Measurements from ENCODE around the gene GALR3.
"Not testable (repeated sequence)": the region's sequence is repeated elsewhere in the genome, so short reads cannot be mapped to it uniquely, and the experiment has no call there.

GALR3 gene, protein sequence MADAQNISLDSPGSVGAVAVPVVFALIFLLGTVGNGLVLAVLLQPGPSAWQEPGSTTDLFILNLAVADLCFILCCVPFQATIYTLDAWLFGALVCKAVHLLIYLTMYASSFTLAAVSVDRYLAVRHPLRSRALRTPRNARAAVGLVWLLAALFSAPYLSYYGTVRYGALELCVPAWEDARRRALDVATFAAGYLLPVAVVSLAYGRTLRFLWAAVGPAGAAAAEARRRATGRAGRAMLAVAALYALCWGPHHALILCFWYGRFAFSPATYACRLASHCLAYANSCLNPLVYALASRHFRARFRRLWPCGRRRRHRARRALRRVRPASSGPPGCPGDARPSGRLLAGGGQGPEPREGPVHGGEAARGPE

DNA sequence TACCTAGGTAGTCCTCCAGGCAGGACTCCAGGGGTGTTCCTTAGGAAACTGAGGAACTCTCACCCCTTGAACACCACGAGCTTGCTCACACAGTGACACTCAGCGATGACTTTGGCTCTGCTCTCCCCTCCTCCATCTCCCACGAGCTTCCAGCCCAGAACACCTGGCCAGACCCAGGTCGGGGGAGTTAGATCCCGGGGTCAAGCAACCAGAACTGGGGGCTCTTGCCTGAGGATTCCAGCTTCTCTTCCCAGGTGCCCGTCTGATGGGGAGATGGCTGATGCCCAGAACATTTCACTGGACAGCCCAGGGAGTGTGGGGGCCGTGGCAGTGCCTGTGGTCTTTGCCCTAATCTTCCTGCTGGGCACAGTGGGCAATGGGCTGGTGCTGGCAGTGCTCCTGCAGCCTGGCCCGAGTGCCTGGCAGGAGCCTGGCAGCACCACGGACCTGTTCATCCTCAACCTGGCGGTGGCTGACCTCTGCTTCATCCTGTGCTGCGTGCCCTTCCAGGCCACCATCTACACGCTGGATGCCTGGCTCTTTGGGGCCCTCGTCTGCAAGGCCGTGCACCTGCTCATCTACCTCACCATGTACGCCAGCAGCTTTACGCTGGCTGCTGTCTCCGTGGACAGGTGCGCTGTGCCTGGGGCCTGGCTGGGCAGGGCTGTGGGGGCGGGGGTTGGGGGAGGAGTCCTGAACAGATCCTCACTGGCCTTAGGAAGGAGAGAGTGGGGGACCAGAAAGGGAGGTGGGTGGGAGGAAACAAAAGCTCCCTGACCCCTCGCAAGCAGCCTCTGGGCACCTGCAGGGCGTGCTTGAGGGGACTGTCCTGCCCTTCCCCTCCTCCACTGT is at the start of gene GALR3:
GALR3 (plus strand) TSS at position 249 of the 852 bp plus-strand sequence; CDS start at position 274, 25 bp downstream.
- no peak for DNase-seq

DNA sequence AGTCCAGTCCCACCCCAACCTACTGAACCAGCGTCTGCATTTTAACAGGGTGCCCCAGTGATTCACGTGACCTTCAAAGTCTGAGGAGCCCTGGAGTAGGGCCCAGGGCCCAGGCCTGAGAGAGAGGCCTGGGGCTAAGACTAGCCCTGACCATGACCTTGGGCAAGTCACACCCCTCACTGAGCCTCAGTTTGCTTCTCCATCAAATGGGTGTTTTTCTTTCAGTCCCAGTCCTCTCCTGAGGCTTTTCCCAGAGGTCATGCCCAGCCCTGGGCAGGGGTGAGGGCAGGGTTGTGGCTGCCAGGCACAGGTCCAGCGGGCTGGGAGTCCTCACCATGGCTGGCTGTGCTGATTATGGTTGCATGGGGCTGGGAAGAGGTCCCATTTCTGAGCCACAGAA is 48.5 kb upstream of the GALR3 start:
- DNase-seq: no peak

DNA sequence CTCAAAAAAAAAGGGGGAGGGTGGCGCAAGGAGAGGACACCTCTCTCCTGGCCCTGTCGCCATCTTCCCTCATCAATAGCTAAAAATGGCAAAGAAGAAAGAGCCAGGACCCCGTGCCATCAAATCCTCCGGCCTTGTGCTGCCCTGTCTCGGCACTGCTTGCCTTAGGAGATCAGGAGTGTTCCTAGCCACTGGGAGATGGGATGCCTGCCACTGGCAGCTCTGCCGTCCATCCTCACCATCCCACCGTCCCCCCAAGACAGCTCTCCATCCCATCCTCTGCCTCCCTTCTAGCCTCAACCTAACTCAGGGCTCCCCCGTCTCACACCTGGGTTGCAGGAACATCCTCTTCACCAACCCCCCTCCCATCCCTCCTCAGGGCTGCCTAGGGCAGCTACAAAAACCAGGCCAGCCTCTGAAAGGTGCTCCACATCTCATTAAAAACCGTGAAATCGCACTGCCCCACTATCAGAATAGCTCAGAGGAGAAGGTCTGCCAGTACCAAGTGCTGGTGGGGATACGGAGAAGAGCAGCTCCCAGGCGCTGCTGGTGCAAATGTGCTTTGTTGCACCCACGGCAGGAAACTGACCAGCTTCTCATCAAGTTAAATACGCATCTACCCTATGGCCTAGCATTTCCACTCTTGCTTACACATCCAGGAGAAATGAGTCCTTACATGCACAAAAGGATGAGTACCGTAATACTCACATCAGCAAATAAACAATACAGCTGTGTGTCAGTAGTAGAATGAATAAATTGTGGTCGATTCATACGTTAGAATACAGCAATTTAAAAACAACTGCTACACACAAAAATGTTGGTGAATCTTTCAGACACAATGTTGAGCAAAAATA is 47.2 kb upstream of the GALR3 start:
- DNase-seq: no peak

DNA sequence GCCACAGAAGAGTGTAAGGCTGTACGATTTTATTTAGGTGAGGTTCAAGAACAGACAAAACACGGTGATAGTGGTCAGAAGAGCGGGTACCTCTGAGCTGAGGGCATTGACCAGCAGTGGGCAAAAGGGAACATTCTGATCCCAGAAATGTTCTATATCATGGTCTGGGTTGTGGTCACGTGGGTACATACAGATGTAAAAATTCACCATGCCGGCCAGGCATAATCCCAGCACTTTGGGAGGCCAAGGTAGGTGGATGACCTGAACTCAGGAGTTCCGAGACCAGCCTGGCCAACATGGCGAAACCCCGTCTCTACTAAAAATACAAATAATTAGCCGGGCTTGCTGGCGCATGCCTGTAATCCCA is 46.6 kb upstream of the GALR3 start:
- DNase-seq: no peak

GRCh38 chr22:37777122-37777687 is 46.0 kb upstream of the GALR3 start:
- no peak for DNase-seq

DNA sequence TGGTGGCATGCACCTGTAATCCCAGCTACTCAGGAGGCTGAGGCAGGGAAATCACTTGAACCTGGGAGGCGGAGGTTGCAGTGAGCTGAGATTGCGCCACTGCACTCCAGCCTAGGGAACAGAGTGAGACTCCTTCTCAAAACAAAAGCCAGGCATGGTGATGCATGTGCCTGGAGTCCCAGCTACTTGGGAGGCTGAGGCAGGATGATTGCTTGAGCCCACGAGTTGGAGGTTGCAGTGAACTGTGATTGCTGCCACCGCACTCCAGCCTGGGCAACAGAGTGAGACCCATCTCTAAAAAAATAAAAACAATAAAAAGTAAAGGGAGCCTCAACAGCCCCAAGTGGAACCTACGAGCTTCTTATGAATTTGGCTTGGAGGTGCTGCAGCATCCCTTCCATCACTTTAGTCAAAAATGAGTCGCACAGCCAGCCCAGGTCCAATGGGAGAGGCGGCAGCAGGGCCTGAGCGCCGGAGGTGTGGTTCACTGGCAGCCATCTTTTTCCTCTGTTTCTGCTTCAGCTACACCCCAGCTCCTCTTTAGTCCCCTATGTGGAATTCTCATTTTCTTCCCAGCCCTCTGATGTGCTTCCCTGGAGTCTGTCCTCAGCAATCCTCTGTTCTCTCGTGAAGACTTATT is 44.7 kb upstream of the GALR3 start:
- DNase-seq: no peak

GRCh38 chr22:37781434-37782059 is 41.6 kb upstream of the GALR3 start:
- DNase-seq: no peak

- DNase-seq: no peak
These were observed 40.6 kb upstream of the GALR3 start for GRCh38 chr22:37782340-37783168.

- DNase-seq: no peak
These were observed 38.2 kb upstream of the GALR3 start for GRCh38 chr22:37784829-37785495.

DNA sequence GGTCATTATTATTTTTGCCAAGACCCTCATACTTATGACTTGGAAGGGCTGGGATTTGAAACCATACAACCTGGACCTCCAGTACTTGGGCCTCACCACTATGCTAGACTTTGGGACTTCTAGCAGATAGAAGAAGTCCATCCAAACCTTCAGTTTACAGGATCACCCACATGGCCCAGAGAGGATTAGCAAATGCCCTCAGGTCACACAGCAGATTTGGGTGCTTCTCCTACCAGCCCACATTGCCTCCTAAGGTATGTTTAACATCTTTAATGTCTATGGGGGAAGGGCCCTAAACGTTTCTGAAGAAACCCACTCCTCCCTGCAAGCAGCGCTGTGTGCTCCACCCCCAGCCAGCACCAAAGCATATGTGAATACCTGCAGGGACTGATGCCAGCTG is 32.9 kb upstream of the GALR3 start:
- no peak for DNase-seq

GRCh38 chr22:37792494-37792893 is 30.7 kb upstream of the GALR3 start:
- no peak for DNase-seq

- no peak for DNase-seq
These were observed 28.8 kb upstream of the GALR3 start for GRCh38 chr22:37794376-37794775.

- no peak for DNase-seq
These were observed 27.1 kb upstream of the GALR3 start for GRCh38 chr22:37796079-37796478.

DNA sequence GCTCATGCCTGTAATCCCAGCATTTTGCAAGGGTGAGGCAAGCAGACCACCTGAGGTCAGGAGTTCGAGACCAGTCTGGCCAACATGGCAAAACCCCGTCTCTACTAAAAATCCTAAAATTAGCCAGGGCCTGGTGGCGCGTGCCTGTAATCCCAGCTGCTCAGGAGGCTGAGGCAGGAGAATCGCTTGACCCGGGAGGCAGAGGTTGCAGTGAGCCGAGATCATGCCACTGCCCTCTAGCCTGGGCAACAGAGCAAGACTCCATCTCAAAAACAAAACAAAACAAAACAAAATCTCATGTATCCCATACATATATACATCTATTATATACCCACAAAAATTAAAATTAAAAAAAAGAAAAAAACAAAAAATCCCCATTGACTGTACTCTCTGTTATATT is 25.9 kb upstream of the GALR3 start:
- DNase-seq: not testable (repeated sequence)

DNA sequence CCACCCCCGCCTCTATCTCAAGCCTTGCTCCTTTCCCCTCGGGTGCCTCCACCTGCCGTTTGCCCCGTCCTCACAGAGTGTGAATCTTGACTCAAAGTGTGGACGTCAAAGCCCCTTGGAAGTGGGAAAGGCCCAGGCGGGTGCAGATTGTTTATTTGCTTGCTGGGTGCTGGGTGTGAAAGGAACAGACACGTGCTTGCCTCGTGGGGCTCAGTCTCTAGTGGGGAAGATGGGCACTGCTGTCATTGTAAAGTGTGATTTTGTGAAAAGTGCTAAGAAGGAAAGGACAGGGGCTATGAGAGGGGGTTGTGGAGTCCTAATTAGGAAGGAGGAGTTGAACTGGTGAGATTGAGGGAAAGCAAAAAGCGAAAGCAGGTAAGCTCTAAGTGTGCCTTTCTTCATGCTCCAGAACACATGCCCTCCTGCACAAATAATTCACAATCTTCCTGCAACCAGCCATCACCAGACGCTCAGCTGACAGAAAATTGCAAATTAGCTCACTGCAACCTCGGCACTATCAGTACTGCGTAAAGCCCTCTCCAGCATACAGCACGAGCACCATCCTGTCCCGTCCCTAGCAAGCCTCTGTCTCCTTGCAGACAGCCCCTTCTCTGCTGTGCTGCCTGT is 25.2 kb upstream of the GALR3 start:
- no peak for DNase-seq

DNA sequence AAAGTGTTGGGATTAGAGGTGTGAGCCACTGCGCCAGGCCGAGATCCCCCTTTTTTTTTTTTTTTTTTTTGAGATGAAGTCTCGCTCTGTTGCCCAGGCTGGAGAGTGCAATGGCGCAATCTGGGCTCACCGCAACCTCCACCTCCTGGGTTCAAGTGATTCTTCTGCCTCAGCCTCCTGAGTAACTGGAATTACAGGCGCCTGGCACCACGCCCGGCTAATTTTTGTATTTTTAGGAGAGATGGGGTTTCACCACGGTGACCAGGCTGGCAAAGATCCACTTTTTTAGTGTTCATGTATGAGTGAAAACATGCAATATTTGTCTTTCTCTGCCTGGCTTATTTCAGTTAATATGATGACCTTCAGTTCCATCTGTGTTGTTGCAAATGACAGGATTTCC is 23.2 kb upstream of the GALR3 start:
- DNase-seq: not testable (repeated sequence)

DNA sequence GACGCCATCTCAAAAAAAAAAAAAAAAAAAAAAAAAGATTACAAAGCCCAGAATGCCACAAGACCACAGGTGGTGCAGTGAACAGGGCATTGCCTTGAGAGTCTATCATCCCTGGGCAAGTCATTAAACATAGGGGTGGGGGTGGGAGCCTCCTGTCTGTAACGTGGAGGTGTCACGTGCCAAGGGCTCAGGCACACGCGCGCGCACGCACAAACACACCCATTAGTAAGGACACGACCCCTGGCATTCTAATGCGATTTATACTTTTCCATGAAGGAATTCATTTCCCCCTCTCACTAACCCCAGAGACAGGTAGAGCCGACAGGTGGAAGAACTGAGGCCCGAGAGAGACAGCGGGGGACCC is 21.3 kb upstream of the GALR3 start:
- no peak for DNase-seq

DNA sequence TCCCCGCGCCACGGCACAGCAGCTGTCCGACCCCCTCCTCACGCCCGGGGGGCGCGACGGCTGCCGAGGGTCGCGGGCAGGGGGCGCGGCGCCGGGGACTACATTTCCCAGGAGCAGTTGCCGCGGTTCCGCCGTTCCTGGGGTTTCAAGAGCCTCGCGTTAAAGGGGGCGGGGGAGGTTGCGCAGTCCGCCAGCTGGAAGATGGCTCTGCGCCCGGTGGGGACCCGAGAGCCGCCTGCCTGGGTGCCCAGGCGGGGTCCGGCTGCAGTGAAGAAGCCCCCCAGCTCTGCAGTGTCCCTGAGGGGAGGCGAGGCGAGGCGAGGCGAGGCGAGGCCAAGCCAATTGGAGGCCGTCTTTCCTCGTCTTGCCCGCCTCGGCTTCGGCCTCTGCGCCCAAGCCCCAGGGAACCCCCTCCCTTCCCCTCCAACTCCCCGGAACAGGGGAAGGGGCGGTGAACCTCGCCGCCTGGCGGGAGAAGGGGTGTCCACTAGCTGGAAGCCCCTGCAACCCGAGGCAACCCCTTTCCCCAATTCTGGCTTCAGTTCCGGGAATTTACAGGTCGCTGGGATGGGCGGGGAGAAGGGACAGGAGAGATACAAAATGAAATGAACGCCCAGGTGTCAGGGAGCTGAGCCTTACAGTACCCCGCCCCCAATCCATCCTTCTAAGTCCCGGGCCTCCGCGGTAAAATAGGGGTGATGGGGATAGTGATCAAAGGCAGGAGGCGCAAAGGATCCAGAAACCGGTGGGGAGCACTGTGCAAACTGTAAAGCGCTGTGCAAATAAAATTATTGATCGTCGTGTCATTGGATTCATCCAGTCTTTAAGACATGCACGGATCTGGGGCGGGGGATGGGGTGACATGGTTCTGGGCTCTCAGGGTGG is 20.6 kb upstream of the GALR3 start:
- DNase-seq: no peak

- DNase-seq: no peak
These were observed 20.0 kb upstream of the GALR3 start for GRCh38 chr22:37803195-37803638.
